Activated CD4-positive, alpha-beta T cell treated with anti-CD3 and anti-CD28 coated beads, Interleukin-2, amount 50 U/mL, for 24 hours (primary cell): Measurements from ENCODE around the gene TPO.
"Not testable (repeated sequence)": the region's sequence is repeated elsewhere in the genome, so short reads cannot be mapped to it uniquely, and the experiment has no call there.

Experiments
- DNase-seq, 2 donors: peaks; one replicate each; pipeline ENCODE4 v3.0.0-alpha.2; 2020; ENCODE audit warnings: low read depth in 1 of 2, low spot score in 1 of 2

TPO gene

GRCh38 chr2:1482253-1482675, 69.0 kb downstream of the TPO start:
- DNase-seq: no peak

- DNase-seq: no peak
Observed at GRCh38 chr2:1482981-1483380, 69.7 kb downstream of the TPO start.

- no peak for DNase-seq
Observed at GRCh38 chr2:1483551-1483950, 70.3 kb downstream of the TPO start.

- no peak for DNase-seq
Observed at GRCh38 chr2:1484131-1484884, 71.0 kb downstream of the TPO start.

GRCh38 chr2:1486670-1487069, 73.4 kb downstream of the TPO start:
- DNase-seq: no peak

GRCh38 chr2:1487758-1488157, 74.5 kb downstream of the TPO start:
- DNase-seq: no peak

- DNase-seq: no peak
Observed at GRCh38 chr2:1488181-1488671, 75.0 kb downstream of the TPO start.

GRCh38 chr2:1488851-1489250, 75.6 kb downstream of the TPO start:
- DNase-seq: no peak

- DNase-seq: no peak
Observed at GRCh38 chr2:1489486-1489885, 76.2 kb downstream of the TPO start.

- DNase-seq: not testable (repeated sequence)
Observed at GRCh38 chr2:1490381-1490780, 77.1 kb downstream of the TPO start.

- no peak for DNase-seq
Observed at GRCh38 chr2:1491751-1492150, 78.5 kb downstream of the TPO start.

- not testable (repeated sequence) for DNase-seq
Observed at GRCh38 chr2:1492231-1492630, 79.0 kb downstream of the TPO start.

GRCh38 chr2:1492711-1493430, 79.6 kb downstream of the TPO start:
- no peak for DNase-seq

GRCh38 chr2:1493431-1494126, 80.3 kb downstream of the TPO start:
- no peak for DNase-seq

- DNase-seq: no peak
Observed at GRCh38 chr2:1494257-1494656, 81.0 kb downstream of the TPO start.

- no peak for DNase-seq
Observed at GRCh38 chr2:1494906-1495305, 81.6 kb downstream of the TPO start.

- no peak for DNase-seq
Observed at GRCh38 chr2:1495676-1496358, 82.6 kb downstream of the TPO start.

GRCh38 chr2:1496359-1496821, 83.1 kb downstream of the TPO start:
- no peak for DNase-seq

GRCh38 chr2:1497122-1497611, 83.9 kb downstream of the TPO start:
- no peak for DNase-seq

- DNase-seq: no peak
Observed at GRCh38 chr2:1498176-1498575, 84.9 kb downstream of the TPO start.
